Prostate gland (tissue), 2 donors: ENCODE data around the gene SLC12A8.

ENCODE experiments used
- CTCF ChIP-seq, 4 experiments: fragments of 200-600 bp in 2 of 4; fragments of 450-650 bp in 2 of 4; sonication (generic) in 2 of 4; IDR thresholded peaks; 1 replicate in 3 of 4; 2 replicates in 1 of 4; pipeline ENCODE4 v1.5.1; 2016 to 2019; ENCODE audit warnings: antibody characterized with exemption in 4 of 4, mild to moderate bottlenecking in 2 of 4, moderate library complexity in 2 of 4
- POLR2A ChIP-seq: fragments of 450-650 bp; IDR thresholded peaks from one replicate; pipeline ENCODE4 v1.6.1; 2016; ENCODE audit warnings: antibody characterized with exemption, mild to moderate bottlenecking

DNA sequence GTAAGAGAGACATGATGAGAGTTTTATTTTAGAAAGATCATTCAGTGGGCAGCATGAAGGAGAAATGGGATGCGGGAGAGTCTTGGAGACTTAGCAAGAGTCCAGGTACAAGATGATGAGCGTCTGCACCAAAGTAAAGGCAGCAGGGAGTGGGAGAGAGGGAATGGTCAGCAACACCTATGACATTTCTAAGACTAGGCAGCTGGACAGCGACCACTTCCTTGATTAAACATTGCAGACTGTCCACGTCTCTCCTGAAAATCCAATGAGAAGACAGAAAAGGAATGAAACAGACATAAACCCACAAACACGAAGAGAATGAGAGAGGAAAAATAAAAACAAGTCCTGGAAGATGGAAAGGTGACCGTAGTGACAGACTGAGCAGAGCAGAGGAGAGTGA lies 110.1 kb downstream of the SLC12A8 start:
- TF ChIP-seq POLR2A (no peak), CTCF (IDR thresholded peaks at IDR 0.05) (no peak)
